Activated T-cell treated with anti-CD3 and anti-CD28 coated beads, Interleukin-2, amount 50 U/mL, for 72 hours (primary cell): ENCODE results near the gene GPA33. TPM values are rescaled to one million over a fixed set of nuclear protein-coding genes. Genes with fewer than 3 reads are reported as not detected.

Experiments used
- ATAC-seq, 2 donors: fragments of 150-1000 bp; cut with Tn5 transposase; replicated peaks in 1 of 2; 2 replicates each; pipeline ENCODE4 v1.10.0; 2021; ENCODE audit warnings: moderate library complexity in 2 of 2, mild to moderate bottlenecking in 1 of 2
- DNase-seq, 2 donors: peaks; one replicate each; pipeline ENCODE4 v3.0.0; 2021 to 2022; ENCODE audit warnings: mixed read lengths in 1 of 2
- H3K27ac Mint-ChIP-seq: one replicate; pipeline ENCODE4 v1.8.0; 2022; ENCODE audit warnings: mild to moderate bottlenecking, moderate library complexity, mixed read lengths
- H3K27me3 Mint-ChIP-seq: one replicate; pipeline ENCODE4 v1.8.0; 2022; ENCODE audit warnings: low read depth, mixed read lengths
- H3K36me3 Mint-ChIP-seq, 2 donors: one replicate each; pipeline ENCODE4 v1.8.0; 2022; ENCODE audit warnings: mixed read lengths in 2 of 2, mild to moderate bottlenecking in 1 of 2; ENCODE audit not compliant: insufficient read depth in 2 of 2
- H3K4me1 Mint-ChIP-seq: one replicate; pipeline ENCODE4 v1.8.0; 2022; ENCODE audit warnings: low read depth, mixed read lengths
- H3K4me3 Mint-ChIP-seq, 2 donors: one replicate each; pipeline ENCODE4 v1.8.0; 2022; ENCODE audit warnings: mild to moderate bottlenecking in 2 of 2, mixed read lengths in 2 of 2, moderate library complexity in 2 of 2
- H3K9me3 Mint-ChIP-seq, 2 donors: one replicate each; pipeline ENCODE4 v1.8.0; 2022; ENCODE audit warnings: mixed read lengths in 2 of 2
- total RNA-seq, 2 donors: library from RNA; stranded (reverse); gene quantifications; one replicate each; pipeline ENCODE4 v1.2.3, GENCODE V29; 2022

Gene GPA33
- total RNA-seq, 2 donors from 2014 or later = 2.6 to 5.2 TPM

DNA sequence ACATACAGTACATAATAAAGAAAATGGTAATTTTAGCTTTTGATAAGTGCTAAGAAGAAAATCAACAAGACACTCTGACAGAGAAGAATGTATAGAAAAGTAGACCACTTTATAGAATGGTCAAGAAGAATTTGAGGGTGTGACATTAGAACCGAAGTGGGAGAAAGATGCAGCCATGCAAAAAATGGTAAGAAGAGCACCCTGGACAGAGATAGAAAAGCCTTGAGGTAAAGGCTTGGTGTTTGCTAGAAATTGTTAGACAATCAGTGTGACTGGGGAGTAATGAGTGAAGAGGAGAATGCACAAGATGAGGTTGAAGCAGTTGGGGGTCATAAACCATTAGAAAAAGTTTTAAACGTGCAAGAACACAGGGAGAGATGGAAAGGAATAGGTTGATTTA, 77.6 kb downstream of the GPA33 start:
- Mint-ChIP-seq H3K4me1 (peaks cover 11% of the 10 kb centered on the region), H3K27ac (no peak overlapping the region), H3K4me3 (no peak overlapping the region), H3K9me3 (no peaks in the 10 kb centered on the region), H3K27me3 (peaks cover 36% of the 10 kb centered on the region), H3K36me3 (no peaks in the 10 kb centered on the region)
- no peak for DNase-seq
- no peak for ATAC-seq

DNA sequence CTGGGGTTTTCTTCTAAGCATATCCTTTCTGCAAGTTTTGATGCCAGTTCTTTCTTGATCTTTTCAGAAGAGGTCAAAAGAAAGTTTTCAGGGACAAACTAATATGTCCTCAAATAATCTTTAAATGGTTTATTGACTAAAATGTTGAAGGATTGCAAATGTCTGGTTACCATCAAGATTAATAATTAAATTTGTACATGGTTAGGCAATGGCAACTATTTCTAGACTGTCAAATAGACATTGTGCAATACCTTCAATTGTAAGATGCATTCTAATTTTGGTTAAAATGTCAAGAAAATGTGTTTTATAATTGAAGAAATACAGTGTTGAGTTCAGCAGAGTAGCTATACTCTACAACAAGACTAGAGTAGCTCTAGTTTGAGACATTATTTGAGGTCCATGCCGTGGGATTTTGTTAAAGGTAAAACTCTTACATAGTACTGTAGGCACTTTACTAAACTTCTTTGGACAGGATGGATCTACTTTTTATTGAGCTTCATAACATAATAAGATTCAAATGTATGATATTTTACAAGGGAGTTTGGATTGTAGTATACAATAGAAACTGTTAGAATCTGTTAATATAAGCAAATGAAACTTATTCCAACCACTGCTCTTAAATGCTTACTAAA, 78.5 kb downstream of the GPA33 start:
- Mint-ChIP-seq H3K27ac (no peak overlapping the region), H3K9me3 (no peaks in the 10 kb centered on the region), H3K4me3 (no peak overlapping the region), H3K27me3 (peaks cover 34% of the 10 kb centered on the region), H3K36me3 (no peaks in the 10 kb centered on the region), H3K4me1 (peaks cover 11% of the 10 kb centered on the region)
- DNase-seq (no peak), ATAC-seq (no peak)

DNA sequence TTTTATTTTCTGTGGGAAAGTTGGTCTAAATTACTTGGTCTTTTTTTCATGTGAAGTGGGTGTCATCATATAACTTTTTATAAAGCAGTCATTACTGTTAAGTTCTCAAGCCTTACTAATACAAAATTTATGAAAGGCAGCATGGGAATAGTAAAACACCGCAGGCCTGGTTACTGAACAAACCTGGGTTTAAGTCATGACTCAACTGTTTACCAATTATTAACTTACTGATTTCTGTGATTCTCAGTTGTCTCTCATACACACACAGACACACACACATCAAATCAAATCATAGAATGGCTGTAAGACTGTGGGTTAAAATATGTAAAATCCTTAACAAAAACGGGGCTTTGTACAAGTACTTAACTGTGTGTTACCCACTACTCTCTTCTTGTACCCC, 86.5 kb downstream of the GPA33 start:
- Mint-ChIP-seq H3K9me3 (peaks cover 4% of the 10 kb centered on the region in 2 donors), H3K4me1 (peaks cover 18% of the 10 kb centered on the region), H3K27ac (no peak overlapping the region), H3K36me3 (peaks cover 3 to 5% of the 10 kb centered on the region in 2 donors), H3K27me3 (no peaks in the 10 kb centered on the region), H3K4me3 (no peak overlapping the region)
- no peak for ATAC-seq
- DNase-seq = no peak

Other genes starting within 250 kb of the GPA33 start
- gene TADA1, start 214.1 kb downstream of the GPA33 start, total RNA-seq = 10 to 100 TPM; 17.3 to 17.9 TPM
- 10 to 100 TPM; 15.8 to 18.5 TPM for gene ILDR2, start 114.8 kb downstream of the GPA33 start, total RNA-seq
- under 1 TPM in 1 of 2 donors, not detected in 1; 0.60 TPM for gene MAEL, start 101.1 kb downstream of the GPA33 start, total RNA-seq
- under 1 TPM; 0.07 to 0.24 TPM for gene STYXL2, start 3.7 kb upstream of the GPA33 start, total RNA-seq
- 10 to 100 TPM; 29.4 to 39.6 TPM for gene POU2F1, start 130.5 kb upstream of the GPA33 start, total RNA-seq